NCI-H1048 (cell line): Measurements from ENCODE around the gene TMUB1.
"Not testable (repeated sequence)": the region's sequence is repeated elsewhere in the genome, so short reads cannot be mapped to it uniquely, and the experiment has no call there.

ENCODE experiments used
- DNase-seq: peaks from one replicate; lab custom pipeline; 2025; lab: John Stamatoyannopoulos, UW

The TMUB1 gene

GRCh38 chr7:151053096-151053495 is 30.2 kb downstream of the TMUB1 start:
- DNase-seq = no peak

GRCh38 chr7:151051108-151051507 is 32.2 kb downstream of the TMUB1 start:
- no peak for DNase-seq

GRCh38 chr7:151048911-151049463 is 34.3 kb downstream of the TMUB1 start:
- no peak for DNase-seq

- no peak for DNase-seq
Measured at GRCh38 chr7:151047976-151048815, 35.1 kb downstream of the TMUB1 start, which contains the start of gene ASIC3. Gene ASIC3, plus strand, starts transcription at chr7:151048531. Its CDS starts 355 bp downstream, at chr7:151048886.

GRCh38 chr7:151046603-151047573 is 36.4 kb downstream of the TMUB1 start:
- DNase-seq = no peak

- DNase-seq = no peak
Measured at GRCh38 chr7:151045967-151046366, 37.3 kb downstream of the TMUB1 start.

GRCh38 chr7:151045262-151045661 is 38.0 kb downstream of the TMUB1 start:
- DNase-seq = no peak

GRCh38 chr7:151043959-151044358 is 39.3 kb downstream of the TMUB1 start:
- DNase-seq = no peak

GRCh38 chr7:151043449-151043848 is 39.8 kb downstream of the TMUB1 start:
- not testable (repeated sequence) for DNase-seq

GRCh38 chr7:151040616-151041375 is 42.5 kb downstream of the TMUB1 start:
- DNase-seq = no peak

- DNase-seq = no peak
Measured at GRCh38 chr7:151039850-151040548, 43.3 kb downstream of the TMUB1 start.

GRCh38 chr7:151038951-151039849 is 44.1 kb downstream of the TMUB1 start:
- no peak for DNase-seq

GRCh38 chr7:151035902-151036301 is 47.4 kb downstream of the TMUB1 start:
- no peak for DNase-seq

GRCh38 chr7:151035026-151035717 is 48.1 kb downstream of the TMUB1 start:
- DNase-seq = no peak

GRCh38 chr7:151034312-151035025 is 48.8 kb downstream of the TMUB1 start:
- DNase-seq = no peak

GRCh38 chr7:151033864-151034249 is 49.4 kb downstream of the TMUB1 start:
- DNase-seq = no peak

GRCh38 chr7:151032936-151033863 is 50.1 kb downstream of the TMUB1 start:
- no peak for DNase-seq
